Esophagus squamous epithelium (tissue), 4 donors: ENCODE measurements around the gene ANKFY1.

Experiments used
- CTCF ChIP-seq, 6 experiments: fragments of 450-650 bp in 4 of 6; fragments of 200-600 bp in 2 of 6; sonication (generic) in 2 of 6; IDR thresholded peaks; one replicate each; pipeline ENCODE4 v1.5.1; 2016 to 2019; ENCODE audit warnings: antibody characterized with exemption in 6 of 6, mild to moderate bottlenecking in 4 of 6, moderate library complexity in 4 of 6
- POLR2A ChIP-seq, 4 donors: fragments of 450-650 bp; IDR thresholded peaks; one replicate each; pipeline ENCODE4 v1.6.1; 2017; ENCODE audit warnings: antibody characterized with exemption in 4 of 4, mild to moderate bottlenecking in 4 of 4, moderate library complexity in 3 of 4

GRCh38 chr17:4189280-4189679 lies 74.5 kb downstream of the ANKFY1 start:
- TF ChIP-seq CTCF (IDR thresholded peaks at IDR 0.05) (no peak), POLR2A (IDR thresholded peaks at IDR 0.05) (no peak)
